Measurements from ENCODE around the gene PLEKHA4.
A peak's percentile ranks its signal among the peaks of the same experiment; 100 is the strongest.
"Not testable (repeated sequence)": the region's sequence is repeated elsewhere in the genome, so short reads cannot be mapped to it uniquely, and the experiment has no call there.

The PLEKHA4 gene

GRCh38 chr19:48889496-48889895 is 21.1 kb upstream of the PLEKHA4 start:
- not testable (repeated sequence) for DNase-seq (ENCODE audit: low spot score)

GRCh38 chr19:48887861-48888612 is 19.6 kb upstream of the PLEKHA4 start:
- no peak for DNase-seq (ENCODE audit: low spot score)

GRCh38 chr19:48883726-48884125 is 15.3 kb upstream of the PLEKHA4 start:
- DNase-seq (ENCODE audit: low spot score): no peak

GRCh38 chr19:48881741-48882657 is 13.6 kb upstream of the PLEKHA4 start:
- peak; percentile 31 for DNase-seq (ENCODE audit: low spot score)

GRCh38 chr19:48879696-48880095 is 11.3 kb upstream of the PLEKHA4 start:
- not testable (repeated sequence) for DNase-seq (ENCODE audit: low spot score)

- DNase-seq (ENCODE audit: low spot score): no peak
These were observed 10.7 kb upstream of the PLEKHA4 start for GRCh38 chr19:48879025-48879637.

- DNase-seq (ENCODE audit: low spot score): peak; percentile 41
These were observed 10.0 kb upstream of the PLEKHA4 start for GRCh38 chr19:48878196-48879024.

GRCh38 chr19:48877855-48878195 is 9.4 kb upstream of the PLEKHA4 start:
- no peak for DNase-seq (ENCODE audit: low spot score)

- peak; percentile 61 for DNase-seq (ENCODE audit: low spot score)
These were observed 7.9 kb upstream of the PLEKHA4 start for GRCh38 chr19:48876043-48876981.

- DNase-seq (ENCODE audit: low spot score): no peak
These were observed 6.1 kb upstream of the PLEKHA4 start for GRCh38 chr19:48874303-48875135.

- DNase-seq (ENCODE audit: low spot score): no peak
These were observed 5.3 kb upstream of the PLEKHA4 start for GRCh38 chr19:48873476-48874302.

- DNase-seq (ENCODE audit: low spot score): peak; percentile 85
These were observed 4.6 kb upstream of the PLEKHA4 start for GRCh38 chr19:48872884-48873475.

- DNase-seq (ENCODE audit: low spot score): peak; percentile 99
These were observed 3.9 kb upstream of the PLEKHA4 start, which contains the start of gene PPP1R15A for GRCh38 chr19:48872182-48872883. PPP1R15A (plus strand) TSS chr19:48872421; CDS start chr19:48873234, 813 bp downstream.

- DNase-seq (ENCODE audit: low spot score): not testable (repeated sequence)
These were observed 3.2 kb upstream of the PLEKHA4 start for GRCh38 chr19:48871471-48872181.

GRCh38 chr19:48870048-48870447 is 1.6 kb upstream of the PLEKHA4 start:
- DNase-seq (ENCODE audit: low spot score): no peak

GRCh38 chr19:48867746-48868113 is 687 bp downstream of the PLEKHA4 start:
- DNase-seq (ENCODE audit: low spot score): no peak

GRCh38 chr19:48867123-48867745 is 1.2 kb downstream of the PLEKHA4 start:
- no peak for DNase-seq (ENCODE audit: low spot score)
